ENCODE results near the gene NTRK3. TPM values are rescaled to one million over a fixed set of nuclear protein-coding genes. Genes with fewer than 3 reads are reported as not detected.

NTRK3 gene
- total and polyA plus RNA-seq, 4 donors: 0.21 to 2.9 (median 0.32) TPM

GRCh38 chr15:87873516-87873915, 383.0 kb downstream of the NTRK3 start:
- no peak for DNase-seq (ENCODE audit: low spot score)

GRCh38 chr15:87871731-87872320, 384.7 kb downstream of the NTRK3 start:
- no peak for TF ChIP-seq JUND (IDR thresholded peaks at IDR 0.05)
- TF ChIP-seq ATF3 (IDR thresholded peaks at IDR 0.05): no peak
- TF ChIP-seq HNF4G (IDR thresholded peaks at IDR 0.05): no peak
- no peak for TF ChIP-seq RAD21 (IDR thresholded peaks at IDR 0.05)
- H3K27me3 ChIP-seq (ENCODE audit: control insufficient read depth in 4 of 4, insufficient read depth in 4 of 4, low read length in 3 of 4): peaks cover 0 to 3% (median 0%) of the 10 kb centered on the region in 4 donors
- WGBS: 69% methylated on average over 3 of the region's 3 CpGs
- no peaks in the 10 kb centered on the region for H3K4me1 ChIP-seq (ENCODE audit: control insufficient read depth in 4 of 4, insufficient read depth in 4 of 4, low read length in 3 of 4)
- H3K27ac ChIP-seq (ENCODE audit: low read depth in 1 of 2, low read length in 2 of 2): no peak overlapping the region
- H3K9ac ChIP-seq (ENCODE audit: low read depth in 1 of 2, low read length in 2 of 2): no peak overlapping the region
- DNase-seq (ENCODE audit: low spot score): no peak
- H3K9me3 ChIP-seq (ENCODE audit: control insufficient read depth in 4 of 4, low read length in 3 of 4): peaks cover 0 to 2% (median 0%) of the 10 kb centered on the region in 4 donors
- H3K4me3 ChIP-seq (ENCODE audit: low read depth in 1 of 3, low read length in 3 of 3): no peak overlapping the region
- no peaks in the 10 kb centered on the region for H3K36me3 ChIP-seq (ENCODE audit: control insufficient read depth in 4 of 4, insufficient read depth in 3 of 4, low read depth in 1 of 4, low read length in 3 of 4)

More at GRCh38 chr15:87873516-87873915, 383.0 kb downstream of the NTRK3 start:
- H3K4me3 ChIP-seq (ENCODE audit: low read depth in 1 of 3, low read length in 3 of 3): no peak overlapping the region
- peaks cover 0 to 2% (median 0%) of the 10 kb centered on the region in 4 donors for H3K9me3 ChIP-seq (ENCODE audit: control insufficient read depth in 4 of 4, low read length in 3 of 4)
- H3K27me3 ChIP-seq (ENCODE audit: control insufficient read depth in 4 of 4, insufficient read depth in 4 of 4, low read length in 3 of 4): no peaks in the 10 kb centered on the region
- H3K4me1 ChIP-seq (ENCODE audit: control insufficient read depth in 4 of 4, insufficient read depth in 4 of 4, low read length in 3 of 4): no peaks in the 10 kb centered on the region
- no peak overlapping the region for H3K27ac ChIP-seq (ENCODE audit: low read depth in 1 of 2, low read length in 2 of 2)
- no peak overlapping the region for H3K9ac ChIP-seq (ENCODE audit: low read depth in 1 of 2, low read length in 2 of 2)
- WGBS: 74% methylated on average over 8 of the region's 8 CpGs
- H3K36me3 ChIP-seq (ENCODE audit: control insufficient read depth in 4 of 4, insufficient read depth in 3 of 4, low read depth in 1 of 4, low read length in 3 of 4): no peaks in the 10 kb centered on the region
- no peak for TF ChIP-seq EGR1 (IDR thresholded peaks at IDR 0.05; ENCODE audit: low read depth in 2 of 2)
- TF ChIP-seq ATF3 (IDR thresholded peaks at IDR 0.05): no peak
- TF ChIP-seq NR2F2 (IDR thresholded peaks at IDR 0.05): no peak

GRCh38 chr15:87871258-87871681, 385.3 kb downstream of the NTRK3 start:
- H3K27ac ChIP-seq (ENCODE audit: low read depth in 1 of 2, low read length in 2 of 2): no peak overlapping the region

More at GRCh38 chr15:87871258-87871681, 385.3 kb downstream of the NTRK3 start:
- no peak overlapping the region for H3K4me3 ChIP-seq (ENCODE audit: low read depth in 1 of 3, low read length in 3 of 3)
- H3K9me3 ChIP-seq (ENCODE audit: control insufficient read depth in 4 of 4, low read length in 3 of 4): peaks cover 0 to 2% (median 0%) of the 10 kb centered on the region in 4 donors
- no peaks in the 10 kb centered on the region for H3K36me3 ChIP-seq (ENCODE audit: control insufficient read depth in 4 of 4, insufficient read depth in 3 of 4, low read depth in 1 of 4, low read length in 3 of 4)
- WGBS: 77% methylated on average over 2 of the region's 2 CpGs
- peaks cover 0 to 3% (median 0%) of the 10 kb centered on the region in 4 donors for H3K27me3 ChIP-seq (ENCODE audit: control insufficient read depth in 4 of 4, insufficient read depth in 4 of 4, low read length in 3 of 4)
- no peak for DNase-seq (ENCODE audit: low spot score)
- TF ChIP-seq TAF1 (conservative IDR thresholded peaks at IDR 0.05): no peak
- TF ChIP-seq CTCF (IDR thresholded peaks at IDR 0.05; ENCODE audit: low read depth, low read length, missing input control): no peak
- no peak for TF ChIP-seq ZBTB33 (IDR thresholded peaks at IDR 0.05)
- TF ChIP-seq NR2F2 (IDR thresholded peaks at IDR 0.05): no peak
- TF ChIP-seq FOXA2 (IDR thresholded peaks at IDR 0.05): no peak
- no peak for TF ChIP-seq MAX (IDR thresholded peaks at IDR 0.05)
- TF ChIP-seq ATF3 (IDR thresholded peaks at IDR 0.05): no peak
- no peak for TF ChIP-seq FOXA1 (IDR thresholded peaks at IDR 0.05)
- TF ChIP-seq EGR1 (IDR thresholded peaks at IDR 0.05; ENCODE audit: low read depth in 2 of 2): no peak
- TF ChIP-seq JUND (IDR thresholded peaks at IDR 0.05): no peak
- H3K4me1 ChIP-seq (ENCODE audit: control insufficient read depth in 4 of 4, insufficient read depth in 4 of 4, low read length in 3 of 4): no peaks in the 10 kb centered on the region
- no peak overlapping the region for H3K9ac ChIP-seq (ENCODE audit: low read depth in 1 of 2, low read length in 2 of 2)
